ENCODE data around the gene ANKRD18A.

The ANKRD18A gene

GRCh38 chr9:38620483-38621433 is at the start of gene ANKRD18A:
Gene ANKRD18A, minus strand, starts transcription at chr9:38620596. Its CDS starts 311 bp downstream, at chr9:38620285.
- peak within 1 kb of the TSS; percentile 87 for H3K9ac ChIP-seq (ENCODE audit: low read depth, low read length)

GRCh38 chr9:38668791-38669466 is 48.5 kb upstream of the ANKRD18A start:
- peaks cover 10% of the 10 kb centered on the region for H3K4me1 ChIP-seq (ENCODE audit: insufficient read depth, low read length)
- H3K9me3 ChIP-seq (ENCODE audit: control insufficient read depth, insufficient read depth, low read length): no peaks in the 10 kb centered on the region; the same call in 1 of the 2 replicates
- no peak overlapping the region for H3K9ac ChIP-seq (ENCODE audit: low read depth, low read length)
- no peaks in the 10 kb centered on the region for H3K36me3 ChIP-seq (ENCODE audit: insufficient read depth, low read length)

More at GRCh38 chr9:38620483-38621433, at the start of gene ANKRD18A:
- H3K9me3 ChIP-seq (ENCODE audit: control insufficient read depth, insufficient read depth, low read length): peaks cover 2% of the 10 kb centered on the region; the same call in 1 of the 2 replicates
- H3K36me3 ChIP-seq (ENCODE audit: insufficient read depth, low read length): no peaks in the 10 kb centered on the region
- no peaks in the 10 kb centered on the region for H3K4me1 ChIP-seq (ENCODE audit: insufficient read depth, low read length)

GRCh38 chr9:38662763-38663593 is 42.6 kb upstream of the ANKRD18A start:
- Histone ChIP-seq H3K4me1 (ENCODE audit: insufficient read depth, low read length) (no peaks in the 10 kb centered on the region; the same call in 1 of the 2 replicates), H3K36me3 (ENCODE audit: insufficient read depth, low read length) (no peaks in the 10 kb centered on the region), H3K9me3 (ENCODE audit: control insufficient read depth, insufficient read depth, low read length) (no peaks in the 10 kb centered on the region), H3K9ac (ENCODE audit: low read depth, low read length) (no peak overlapping the region)

GRCh38 chr9:38659538-38659937 is 39.1 kb upstream of the ANKRD18A start:
- Histone ChIP-seq H3K36me3 (ENCODE audit: insufficient read depth, low read length) (no peaks in the 10 kb centered on the region), H3K9me3 (ENCODE audit: control insufficient read depth, insufficient read depth, low read length) (no peaks in the 10 kb centered on the region), H3K9ac (ENCODE audit: low read depth, low read length) (no peak overlapping the region), H3K4me1 (ENCODE audit: insufficient read depth, low read length) (no peaks in the 10 kb centered on the region; the same call in 1 of the 2 replicates)

GRCh38 chr9:38656896-38657295 is 36.5 kb upstream of the ANKRD18A start:
- no peak overlapping the region for H3K9ac ChIP-seq (ENCODE audit: low read depth, low read length)
- no peaks in the 10 kb centered on the region for H3K4me1 ChIP-seq (ENCODE audit: insufficient read depth, low read length)
- no peaks in the 10 kb centered on the region for H3K36me3 ChIP-seq (ENCODE audit: insufficient read depth, low read length)
- no peaks in the 10 kb centered on the region for H3K9me3 ChIP-seq (ENCODE audit: control insufficient read depth, insufficient read depth, low read length)

GRCh38 chr9:38652486-38652885 is 32.1 kb upstream of the ANKRD18A start:
- H3K36me3 ChIP-seq (ENCODE audit: insufficient read depth, low read length): no peaks in the 10 kb centered on the region
- H3K9ac ChIP-seq (ENCODE audit: low read depth, low read length): no peak overlapping the region
- no peaks in the 10 kb centered on the region for H3K4me1 ChIP-seq (ENCODE audit: insufficient read depth, low read length)
- H3K9me3 ChIP-seq (ENCODE audit: control insufficient read depth, insufficient read depth, low read length): no peaks in the 10 kb centered on the region

GRCh38 chr9:38652044-38652443 is 31.6 kb upstream of the ANKRD18A start:
- Histone ChIP-seq H3K9ac (ENCODE audit: low read depth, low read length) (no peak overlapping the region), H3K36me3 (ENCODE audit: insufficient read depth, low read length) (no peaks in the 10 kb centered on the region), H3K4me1 (ENCODE audit: insufficient read depth, low read length) (no peaks in the 10 kb centered on the region), H3K9me3 (ENCODE audit: control insufficient read depth, insufficient read depth, low read length) (no peaks in the 10 kb centered on the region)

- H3K9ac ChIP-seq (ENCODE audit: low read depth, low read length): no peak overlapping the region
- no peaks in the 10 kb centered on the region for H3K36me3 ChIP-seq (ENCODE audit: insufficient read depth, low read length)
- H3K9me3 ChIP-seq (ENCODE audit: control insufficient read depth, insufficient read depth, low read length): no peaks in the 10 kb centered on the region
- H3K4me1 ChIP-seq (ENCODE audit: insufficient read depth, low read length): no peaks in the 10 kb centered on the region
Observed at GRCh38 chr9:38651400-38652042, 31.1 kb upstream of the ANKRD18A start.

- Histone ChIP-seq H3K4me1 (ENCODE audit: insufficient read depth, low read length) (no peaks in the 10 kb centered on the region), H3K9me3 (ENCODE audit: control insufficient read depth, insufficient read depth, low read length) (no peaks in the 10 kb centered on the region), H3K9ac (ENCODE audit: low read depth, low read length) (no peak overlapping the region), H3K36me3 (ENCODE audit: insufficient read depth, low read length) (no peaks in the 10 kb centered on the region)
Observed at GRCh38 chr9:38650564-38650963, 30.2 kb upstream of the ANKRD18A start.

- H3K4me1 ChIP-seq (ENCODE audit: insufficient read depth, low read length): no peaks in the 10 kb centered on the region
- H3K9ac ChIP-seq (ENCODE audit: low read depth, low read length): no peak overlapping the region
- H3K36me3 ChIP-seq (ENCODE audit: insufficient read depth, low read length): no peaks in the 10 kb centered on the region
- no peaks in the 10 kb centered on the region for H3K9me3 ChIP-seq (ENCODE audit: control insufficient read depth, insufficient read depth, low read length)
Observed at GRCh38 chr9:38649731-38650363, 29.5 kb upstream of the ANKRD18A start.

GRCh38 chr9:38644601-38645000 is 24.2 kb upstream of the ANKRD18A start:
- Histone ChIP-seq H3K9ac (ENCODE audit: low read depth, low read length) (no peak overlapping the region), H3K36me3 (ENCODE audit: insufficient read depth, low read length) (no peaks in the 10 kb centered on the region), H3K9me3 (ENCODE audit: control insufficient read depth, insufficient read depth, low read length) (no peaks in the 10 kb centered on the region), H3K4me1 (ENCODE audit: insufficient read depth, low read length) (no peaks in the 10 kb centered on the region)

- Histone ChIP-seq H3K4me1 (ENCODE audit: insufficient read depth, low read length) (no peaks in the 10 kb centered on the region), H3K36me3 (ENCODE audit: insufficient read depth, low read length) (no peaks in the 10 kb centered on the region), H3K9ac (ENCODE audit: low read depth, low read length) (no peak overlapping the region), H3K9me3 (ENCODE audit: control insufficient read depth, insufficient read depth, low read length) (no peaks in the 10 kb centered on the region)
Observed at GRCh38 chr9:38643815-38644173, 23.4 kb upstream of the ANKRD18A start.

- Histone ChIP-seq H3K4me1 (ENCODE audit: insufficient read depth, low read length) (no peaks in the 10 kb centered on the region), H3K36me3 (ENCODE audit: insufficient read depth, low read length) (no peaks in the 10 kb centered on the region), H3K9ac (ENCODE audit: low read depth, low read length) (no peak overlapping the region), H3K9me3 (ENCODE audit: control insufficient read depth, insufficient read depth, low read length) (no peaks in the 10 kb centered on the region)
Observed at GRCh38 chr9:38642951-38643814, 22.8 kb upstream of the ANKRD18A start.

Data from ES-I3 (cell line).